WTC11 (cell line): ENCODE data around the gene PLIN1.

Source experiments
- CREB1 ChIP-seq: sonication (generic); formaldehyde crosslinking; IDR thresholded peaks from 2 replicates; pipeline ENCODE4 v1.8.0; 2023; ENCODE audit warnings: mild to moderate bottlenecking, missing genetic modification reagents
- CREM ChIP-seq: sonication (generic); formaldehyde crosslinking; IDR thresholded peaks from 2 replicates; pipeline ENCODE4 v1.8.1; 2022; ENCODE audit warnings: mild to moderate bottlenecking, missing genetic modification reagents, moderate library complexity
- ESRRA ChIP-seq: sonication (generic); formaldehyde crosslinking; IDR thresholded peaks from 2 replicates; pipeline ENCODE4 v1.8.1; 2022; ENCODE audit warnings: mild to moderate bottlenecking, missing genetic modification reagents, borderline replicate concordance
- MYBL2 ChIP-seq: sonication (generic); formaldehyde crosslinking; IDR thresholded peaks from 2 replicates; pipeline ENCODE4 v1.8.1; 2023; ENCODE audit warnings: mild to moderate bottlenecking, moderate library complexity, missing genetic modification reagents
- NR2C2 ChIP-seq: sonication (generic); formaldehyde crosslinking; IDR thresholded peaks from 2 replicates; pipeline ENCODE4 v1.8.0; 2022; ENCODE audit warnings: mild to moderate bottlenecking, missing genetic modification reagents
- RORB ChIP-seq: fragments of 250-450 bp; sonication (Bioruptor Pico); IDR thresholded peaks from 2 replicates; pipeline ENCODE4 v1.9.0; 2021; ENCODE audit warnings: mild to moderate bottlenecking
- SP1 ChIP-seq: sonication (generic); formaldehyde crosslinking; conservative IDR thresholded peaks from 2 replicates; pipeline ENCODE4 v1.8.1; 2022; ENCODE audit warnings: missing genetic modification reagents
- ZBTB21 ChIP-seq: sonication (generic); formaldehyde crosslinking; IDR thresholded peaks from 2 replicates; pipeline ENCODE4 v1.8.1; 2023; ENCODE audit warnings: mild to moderate bottlenecking, missing genetic modification reagents, borderline replicate concordance
- ZNF121 ChIP-seq: sonication (generic); formaldehyde crosslinking; IDR thresholded peaks from 2 replicates; pipeline ENCODE4 v1.8.0; 2023; ENCODE audit warnings: missing genetic modification reagents
- TF ChIP-seq, protein P1 (sequence below): fragments of 200-600 bp; IDR thresholded peaks from 2 replicates; pipeline ENCODE4 v1.8.0; 2022; ENCODE audit warnings: antibody characterized with exemption
- TF ChIP-seq, protein P2 (sequence below): sonication (generic); formaldehyde crosslinking; IDR thresholded peaks from 2 replicates; pipeline ENCODE4 v1.8.1; 2022; ENCODE audit warnings: mild to moderate bottlenecking, missing genetic modification reagents, moderate library complexity, borderline replicate concordance
- TF ChIP-seq, protein P3 (sequence below): sonication (generic); formaldehyde crosslinking; IDR thresholded peaks from 2 replicates; pipeline ENCODE4 v1.8.0; 2022; ENCODE audit warnings: mild to moderate bottlenecking, missing genetic modification reagents
- TF ChIP-seq, protein P4 (sequence below): sonication (generic); formaldehyde crosslinking; IDR thresholded peaks from 2 replicates; pipeline ENCODE4 v1.8.0; 2023; ENCODE audit warnings: missing genetic modification reagents
- TF ChIP-seq, protein P5 (sequence below): sonication (generic); formaldehyde crosslinking; IDR thresholded peaks from 2 replicates; pipeline ENCODE4 v1.8.1; 2023; ENCODE audit warnings: mild to moderate bottlenecking, missing genetic modification reagents, moderate library complexity

DNA sequence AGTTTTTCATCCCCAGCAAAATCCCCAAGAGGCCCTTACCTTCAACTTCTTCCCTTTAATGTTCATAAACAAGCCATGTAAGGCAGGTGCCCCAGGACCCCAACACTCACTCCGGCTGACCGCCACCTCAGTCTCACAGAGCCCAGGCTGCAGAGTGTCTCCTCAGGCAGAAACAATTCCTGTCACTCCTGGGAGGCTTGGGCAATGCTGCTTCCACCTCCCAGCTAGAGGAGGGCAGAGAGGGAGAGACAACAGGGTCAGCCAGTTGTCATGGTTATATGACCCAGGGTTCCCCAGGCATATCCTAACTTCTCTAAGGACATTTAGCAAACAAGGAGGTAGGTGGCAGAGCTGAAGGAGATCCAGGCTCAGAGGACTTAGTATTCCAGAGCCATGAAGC is at the start of gene PLIN1:
- no peak for TF ChIP-seq ESRRA (CRISPR knock-in tag)
- TF ChIP-seq ZNF121 = no peak
- TF ChIP-seq, protein P1, sequence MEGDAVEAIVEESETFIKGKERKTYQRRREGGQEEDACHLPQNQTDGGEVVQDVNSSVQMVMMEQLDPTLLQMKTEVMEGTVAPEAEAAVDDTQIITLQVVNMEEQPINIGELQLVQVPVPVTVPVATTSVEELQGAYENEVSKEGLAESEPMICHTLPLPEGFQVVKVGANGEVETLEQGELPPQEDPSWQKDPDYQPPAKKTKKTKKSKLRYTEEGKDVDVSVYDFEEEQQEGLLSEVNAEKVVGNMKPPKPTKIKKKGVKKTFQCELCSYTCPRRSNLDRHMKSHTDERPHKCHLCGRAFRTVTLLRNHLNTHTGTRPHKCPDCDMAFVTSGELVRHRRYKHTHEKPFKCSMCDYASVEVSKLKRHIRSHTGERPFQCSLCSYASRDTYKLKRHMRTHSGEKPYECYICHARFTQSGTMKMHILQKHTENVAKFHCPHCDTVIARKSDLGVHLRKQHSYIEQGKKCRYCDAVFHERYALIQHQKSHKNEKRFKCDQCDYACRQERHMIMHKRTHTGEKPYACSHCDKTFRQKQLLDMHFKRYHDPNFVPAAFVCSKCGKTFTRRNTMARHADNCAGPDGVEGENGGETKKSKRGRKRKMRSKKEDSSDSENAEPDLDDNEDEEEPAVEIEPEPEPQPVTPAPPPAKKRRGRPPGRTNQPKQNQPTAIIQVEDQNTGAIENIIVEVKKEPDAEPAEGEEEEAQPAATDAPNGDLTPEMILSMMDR = no peak
- TF ChIP-seq, protein P2, sequence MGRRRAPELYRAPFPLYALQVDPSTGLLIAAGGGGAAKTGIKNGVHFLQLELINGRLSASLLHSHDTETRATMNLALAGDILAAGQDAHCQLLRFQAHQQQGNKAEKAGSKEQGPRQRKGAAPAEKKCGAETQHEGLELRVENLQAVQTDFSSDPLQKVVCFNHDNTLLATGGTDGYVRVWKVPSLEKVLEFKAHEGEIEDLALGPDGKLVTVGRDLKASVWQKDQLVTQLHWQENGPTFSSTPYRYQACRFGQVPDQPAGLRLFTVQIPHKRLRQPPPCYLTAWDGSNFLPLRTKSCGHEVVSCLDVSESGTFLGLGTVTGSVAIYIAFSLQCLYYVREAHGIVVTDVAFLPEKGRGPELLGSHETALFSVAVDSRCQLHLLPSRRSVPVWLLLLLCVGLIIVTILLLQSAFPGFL (CRISPR knock-in tag) = no peak
- TF ChIP-seq RORB = no peak
- no peak for TF ChIP-seq CREB1 (CRISPR knock-in tag)
- TF ChIP-seq, protein P3, sequence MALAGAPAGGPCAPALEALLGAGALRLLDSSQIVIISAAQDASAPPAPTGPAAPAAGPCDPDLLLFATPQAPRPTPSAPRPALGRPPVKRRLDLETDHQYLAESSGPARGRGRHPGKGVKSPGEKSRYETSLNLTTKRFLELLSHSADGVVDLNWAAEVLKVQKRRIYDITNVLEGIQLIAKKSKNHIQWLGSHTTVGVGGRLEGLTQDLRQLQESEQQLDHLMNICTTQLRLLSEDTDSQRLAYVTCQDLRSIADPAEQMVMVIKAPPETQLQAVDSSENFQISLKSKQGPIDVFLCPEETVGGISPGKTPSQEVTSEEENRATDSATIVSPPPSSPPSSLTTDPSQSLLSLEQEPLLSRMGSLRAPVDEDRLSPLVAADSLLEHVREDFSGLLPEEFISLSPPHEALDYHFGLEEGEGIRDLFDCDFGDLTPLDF (CRISPR knock-in tag) = no peak
- TF ChIP-seq, protein P4, sequence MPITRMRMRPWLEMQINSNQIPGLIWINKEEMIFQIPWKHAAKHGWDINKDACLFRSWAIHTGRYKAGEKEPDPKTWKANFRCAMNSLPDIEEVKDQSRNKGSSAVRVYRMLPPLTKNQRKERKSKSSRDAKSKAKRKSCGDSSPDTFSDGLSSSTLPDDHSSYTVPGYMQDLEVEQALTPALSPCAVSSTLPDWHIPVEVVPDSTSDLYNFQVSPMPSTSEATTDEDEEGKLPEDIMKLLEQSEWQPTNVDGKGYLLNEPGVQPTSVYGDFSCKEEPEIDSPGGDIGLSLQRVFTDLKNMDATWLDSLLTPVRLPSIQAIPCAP (CRISPR knock-in tag) = no peak
- TF ChIP-seq MYBL2 (CRISPR knock-in tag) = no peak
- TF ChIP-seq CREM = no peak
- no peak for TF ChIP-seq SP1 (CRISPR knock-in tag)
- TF ChIP-seq, protein P5, sequence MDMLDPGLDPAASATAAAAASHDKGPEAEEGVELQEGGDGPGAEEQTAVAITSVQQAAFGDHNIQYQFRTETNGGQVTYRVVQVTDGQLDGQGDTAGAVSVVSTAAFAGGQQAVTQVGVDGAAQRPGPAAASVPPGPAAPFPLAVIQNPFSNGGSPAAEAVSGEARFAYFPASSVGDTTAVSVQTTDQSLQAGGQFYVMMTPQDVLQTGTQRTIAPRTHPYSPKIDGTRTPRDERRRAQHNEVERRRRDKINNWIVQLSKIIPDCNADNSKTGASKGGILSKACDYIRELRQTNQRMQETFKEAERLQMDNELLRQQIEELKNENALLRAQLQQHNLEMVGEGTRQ = no peak
- TF ChIP-seq NR2C2 (CRISPR knock-in tag) = no peak
- TF ChIP-seq ZBTB21 (CRISPR knock-in tag) = no peak
